ENCODE data around the gene LTBP1. TPM values are rescaled to one million over a fixed set of nuclear protein-coding genes. Genes with fewer than 3 reads are reported as not detected.

Gene LTBP1
- total and polyA plus RNA-seq, 2 of the 13 experiments (the other 11 are each of a cell fraction or from before 2014, with no cell fraction given), result 0.12 to 0.22 TPM

GRCh38 chr2:33136056-33136455, 189.3 kb downstream of the LTBP1 start:
- no TSS peak for BruUV-seq (replicated peaks)
- in situ Hi-C loops (cut with HindIII; ENCODE audit: extremely low pct_ligation_motif_present, low pct_unique_long_range_greater_than_20kb), result no loop called here
- ATAC-seq (no peak), DNase-seq (ENCODE audit: low spot score) (no peak), FAIRE-seq (no peak)
- ChIA-PET POLR2A (no interaction called here), CTCF (ENCODE audit: low intra/inter-chr PET ratio, low total read pairs) (no interaction called here)
- WGBS (ENCODE audit: low lambda C conversion rate), result 30% methylated on average over 4 of the region's 4 CpGs
- Histone ChIP-seq H3K36me3 (replicated peaks in 1 of 2; ENCODE audit: control insufficient read depth in 1 of 2, insufficient read depth in 2 of 2, low read length in 2 of 2) (no peaks in the 10 kb centered on the region), H3K4me3 (replicated peaks in 1 of 3; ENCODE audit: insufficient read depth in 1 of 3, low read depth in 2 of 3, low read length in 3 of 3) (no peak overlapping the region), H3K27me3 (ENCODE audit: control insufficient read depth in 1 of 2, insufficient read depth in 2 of 2, low read length in 2 of 2) (peaks cover 0 to 25% of the 10 kb centered on the region in 2 experiments; a peak in 3 of 5 replicates), H2AFZ (ENCODE audit: low read length) (no peak overlapping the region), H3K79me2 (ENCODE audit: insufficient read depth, low read length) (no peaks in the 10 kb centered on the region), H3K4me1 (ENCODE audit: insufficient read depth, low read length) (peaks cover 14% of the 10 kb centered on the region), H3K27ac (ENCODE audit: extremely low read length, insufficient read depth, low read length) (no peak overlapping the region), H3K9me3 (ENCODE audit: low read length) (no peaks in the 10 kb centered on the region), H3K4me2 (ENCODE audit: low read depth, low read length) (no peak overlapping the region), H3K9ac (ENCODE audit: insufficient read depth, low read depth, low read length) (no peak overlapping the region), H4K20me1 (ENCODE audit: insufficient read depth, low read length) (no peaks in the 10 kb centered on the region)
- intact Hi-C loops (cut with micrococcal nuclease; ENCODE audit: unreplicated experiment), result loop anchor here (10.0 kb wide), 1 partner anchor 239 kb away; no protein-coding TSS in a partner anchor
- TF ChIP-seq ZNF382 (CRISPR knock-in tag; IDR thresholded peaks at IDR 0.05; ENCODE audit: borderline replicate concordance) (no peak), HOXA9 (CRISPR knock-in tag; IDR thresholded peaks at IDR 0.05; ENCODE audit: borderline replicate concordance) (no peak), ZNF512 (CRISPR knock-in tag; IDR thresholded peaks at IDR 0.05) (no peak), KDM2A (CRISPR knock-in tag; IDR thresholded peaks at IDR 0.05; ENCODE audit: borderline replicate concordance, low read depth) (no peak), ZBTB34 (CRISPR knock-in tag; IDR thresholded peaks at IDR 0.05) (no peak), REXO4 (CRISPR knock-in tag; IDR thresholded peaks at IDR 0.05; ENCODE audit: borderline replicate concordance) (no peak), ZNF280B (CRISPR knock-in tag; IDR thresholded peaks at IDR 0.05; ENCODE audit: borderline replicate concordance) (no peak), DNMT1 (CRISPR knock-in tag; IDR thresholded peaks at IDR 0.05) (no peak), SMC3 (IDR thresholded peaks at IDR 0.05; ENCODE audit: low read length) (no peak), CEBPG (CRISPR knock-in tag; IDR thresholded peaks at IDR 0.05) (no peak)
- TF ChIP-seq, protein P1, sequence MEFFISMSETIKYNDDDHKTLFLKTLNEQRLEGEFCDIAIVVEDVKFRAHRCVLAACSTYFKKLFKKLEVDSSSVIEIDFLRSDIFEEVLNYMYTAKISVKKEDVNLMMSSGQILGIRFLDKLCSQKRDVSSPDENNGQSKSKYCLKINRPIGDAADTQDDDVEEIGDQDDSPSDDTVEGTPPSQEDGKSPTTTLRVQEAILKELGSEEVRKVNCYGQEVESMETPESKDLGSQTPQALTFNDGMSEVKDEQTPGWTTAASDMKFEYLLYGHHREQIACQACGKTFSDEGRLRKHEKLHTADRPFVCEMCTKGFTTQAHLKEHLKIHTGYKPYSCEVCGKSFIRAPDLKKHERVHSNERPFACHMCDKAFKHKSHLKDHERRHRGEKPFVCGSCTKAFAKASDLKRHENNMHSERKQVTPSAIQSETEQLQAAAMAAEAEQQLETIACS (CRISPR knock-in tag; IDR thresholded peaks at IDR 0.05), result no peak
- TF ChIP-seq, protein P2, sequence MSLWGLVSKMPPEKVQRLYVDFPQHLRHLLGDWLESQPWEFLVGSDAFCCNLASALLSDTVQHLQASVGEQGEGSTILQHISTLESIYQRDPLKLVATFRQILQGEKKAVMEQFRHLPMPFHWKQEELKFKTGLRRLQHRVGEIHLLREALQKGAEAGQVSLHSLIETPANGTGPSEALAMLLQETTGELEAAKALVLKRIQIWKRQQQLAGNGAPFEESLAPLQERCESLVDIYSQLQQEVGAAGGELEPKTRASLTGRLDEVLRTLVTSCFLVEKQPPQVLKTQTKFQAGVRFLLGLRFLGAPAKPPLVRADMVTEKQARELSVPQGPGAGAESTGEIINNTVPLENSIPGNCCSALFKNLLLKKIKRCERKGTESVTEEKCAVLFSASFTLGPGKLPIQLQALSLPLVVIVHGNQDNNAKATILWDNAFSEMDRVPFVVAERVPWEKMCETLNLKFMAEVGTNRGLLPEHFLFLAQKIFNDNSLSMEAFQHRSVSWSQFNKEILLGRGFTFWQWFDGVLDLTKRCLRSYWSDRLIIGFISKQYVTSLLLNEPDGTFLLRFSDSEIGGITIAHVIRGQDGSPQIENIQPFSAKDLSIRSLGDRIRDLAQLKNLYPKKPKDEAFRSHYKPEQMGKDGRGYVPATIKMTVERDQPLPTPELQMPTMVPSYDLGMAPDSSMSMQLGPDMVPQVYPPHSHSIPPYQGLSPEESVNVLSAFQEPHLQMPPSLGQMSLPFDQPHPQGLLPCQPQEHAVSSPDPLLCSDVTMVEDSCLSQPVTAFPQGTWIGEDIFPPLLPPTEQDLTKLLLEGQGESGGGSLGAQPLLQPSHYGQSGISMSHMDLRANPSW (CRISPR knock-in tag; IDR thresholded peaks at IDR 0.05; ENCODE audit: borderline replicate concordance), result no peak

Data from HepG2 (cell line).